NCI-H1048 (cell line): Measurements from ENCODE around the gene TAF6.
"Not testable (repeated sequence)": the region's sequence is repeated elsewhere in the genome, so short reads cannot be mapped to it uniquely, and the experiment has no call there.

ENCODE experiments used
- DNase-seq: peaks from one replicate; lab custom pipeline; 2025; lab: John Stamatoyannopoulos, UW

Gene TAF6

DNA sequence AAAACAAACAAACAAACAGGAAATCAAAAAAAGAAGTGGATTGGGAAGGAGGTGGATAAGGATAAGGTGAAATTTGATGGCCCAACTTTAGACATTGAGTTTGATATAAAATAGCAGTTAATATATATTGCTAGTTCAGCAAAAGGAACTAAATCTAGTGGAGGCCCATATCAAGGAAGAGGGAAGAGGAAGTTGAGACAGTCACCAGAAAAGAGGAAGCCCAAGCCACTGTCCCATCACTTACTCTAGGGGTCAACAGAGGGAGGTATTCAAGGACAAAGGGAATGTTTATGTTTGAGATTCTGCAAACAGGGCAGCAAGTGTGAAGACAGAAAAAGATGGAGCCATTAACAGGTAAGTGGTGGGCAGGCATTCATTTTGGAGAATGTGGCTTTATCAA, 33.2 kb upstream of the TAF6 start:
- DNase-seq: no peak

DNA sequence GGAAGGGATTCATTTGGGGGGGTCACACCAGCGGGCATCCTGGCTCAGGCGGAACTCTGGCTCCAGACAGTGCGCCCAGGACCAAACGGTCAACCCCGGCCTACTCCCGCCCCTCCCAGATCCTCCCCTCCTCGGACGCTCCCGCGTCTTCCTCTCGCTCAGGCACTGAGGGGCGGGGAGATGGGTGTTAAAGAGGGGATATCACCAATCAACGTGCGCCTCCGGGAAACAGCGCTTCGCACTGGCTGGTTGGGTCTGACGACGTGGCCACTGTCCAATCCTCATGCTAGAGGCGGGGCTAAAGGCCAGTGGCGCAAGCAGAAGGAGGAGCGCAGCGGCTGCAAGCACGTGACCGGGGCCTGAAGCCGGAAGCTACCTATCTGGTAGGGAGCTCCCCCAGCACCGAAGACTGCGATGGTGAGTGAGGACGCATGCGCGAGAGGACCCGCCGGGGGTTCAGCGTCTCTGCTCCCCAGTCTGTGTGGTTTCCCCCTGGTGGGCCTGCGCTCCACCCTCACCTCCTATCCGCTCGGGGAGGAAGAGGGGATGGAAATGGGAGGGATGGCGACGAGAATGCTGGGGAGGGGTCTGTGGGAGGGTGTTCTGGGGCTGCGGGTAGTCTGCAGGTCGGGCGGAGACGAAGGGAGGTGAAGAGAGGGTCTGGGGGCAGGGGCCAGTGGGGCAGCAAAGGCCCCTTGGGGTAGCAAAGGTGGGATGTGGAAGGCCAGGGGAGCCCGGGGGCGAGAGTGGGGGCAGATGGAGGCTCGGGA, 29.6 kb upstream of the TAF6 start, which contains the start of gene LAMTOR4:
Gene LAMTOR4 (plus strand): TSS at position 360 of the 770 bp plus-strand sequence. CDS start 55 bp downstream, at position 415.
- peak; percentile 97 for DNase-seq

DNA sequence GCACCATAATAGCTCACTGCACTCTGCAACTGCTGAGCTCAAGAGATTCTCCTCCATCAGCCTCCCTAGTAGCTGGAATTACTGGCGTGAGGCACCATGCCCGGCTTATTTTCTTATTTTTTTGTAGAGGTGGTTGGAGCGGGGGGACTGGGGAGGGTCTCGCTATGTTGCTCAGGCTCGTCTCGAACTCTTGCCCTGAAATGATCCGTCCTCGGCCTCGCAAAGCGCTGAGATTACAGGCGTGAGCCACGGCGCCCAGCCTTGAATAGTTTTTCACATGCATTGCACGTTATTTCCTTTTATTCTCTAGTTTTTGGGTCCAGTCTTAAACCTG, 29.0 kb upstream of the TAF6 start:
- no peak for DNase-seq

DNA sequence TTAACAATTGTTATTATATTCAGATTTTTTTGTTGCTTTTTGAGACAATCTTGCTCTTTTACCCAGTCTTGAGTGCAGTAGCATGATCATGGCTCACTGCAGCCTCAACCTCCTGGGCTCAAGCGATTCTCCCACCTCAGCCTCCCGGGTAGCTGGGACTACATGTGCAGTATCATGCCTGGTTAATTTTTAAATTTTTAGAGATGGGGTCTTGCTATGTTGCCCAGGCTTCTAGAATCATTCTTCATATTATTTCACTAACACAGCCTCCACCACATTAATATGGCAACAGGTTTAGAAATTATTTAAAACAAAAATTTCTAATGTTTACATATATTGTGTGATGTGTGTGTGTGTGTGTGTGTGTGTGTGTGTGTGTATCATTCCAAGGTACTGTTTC, 28.1 kb upstream of the TAF6 start:
- DNase-seq: no peak

DNA sequence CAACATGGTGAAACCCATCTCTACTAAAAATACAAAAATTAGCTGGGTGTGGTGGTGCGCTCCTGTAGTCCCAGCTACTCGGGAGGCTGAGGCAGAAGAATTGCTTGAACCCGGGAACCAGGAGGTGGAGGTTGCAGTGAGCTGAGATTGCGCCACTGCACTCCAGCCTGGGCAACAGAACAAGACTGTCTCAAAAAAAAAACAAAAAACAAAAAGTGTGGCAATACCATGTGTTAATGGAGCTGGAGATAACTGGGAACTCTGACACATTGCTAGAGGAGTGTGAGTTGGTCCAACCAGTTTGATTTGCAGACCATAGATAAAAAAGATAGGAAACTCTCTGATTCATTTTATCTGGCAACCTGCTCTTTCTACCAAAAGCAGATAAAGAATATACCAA, 27.2 kb upstream of the TAF6 start:
- not testable (repeated sequence) for DNase-seq

DNA sequence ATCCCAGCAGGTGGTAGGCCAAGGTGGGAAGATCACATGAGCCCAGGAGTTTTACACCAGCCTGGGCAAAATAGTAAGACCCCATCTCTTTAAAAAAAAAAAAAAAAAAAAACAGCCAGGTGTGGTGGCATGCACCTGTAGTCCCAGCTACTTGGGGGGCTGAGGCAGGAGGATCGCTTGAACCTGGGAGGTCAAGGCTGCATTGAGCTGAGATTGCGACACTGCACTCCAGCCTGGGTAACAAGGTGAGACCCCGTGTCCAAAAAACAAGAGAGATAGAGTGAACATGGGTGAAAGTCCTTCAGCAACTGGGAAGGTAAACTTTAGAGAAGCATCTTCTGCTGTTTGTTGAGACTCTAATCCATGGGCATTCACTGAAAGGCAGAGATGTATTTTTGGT, 23.3 kb upstream of the TAF6 start:
- DNase-seq: no peak

DNA sequence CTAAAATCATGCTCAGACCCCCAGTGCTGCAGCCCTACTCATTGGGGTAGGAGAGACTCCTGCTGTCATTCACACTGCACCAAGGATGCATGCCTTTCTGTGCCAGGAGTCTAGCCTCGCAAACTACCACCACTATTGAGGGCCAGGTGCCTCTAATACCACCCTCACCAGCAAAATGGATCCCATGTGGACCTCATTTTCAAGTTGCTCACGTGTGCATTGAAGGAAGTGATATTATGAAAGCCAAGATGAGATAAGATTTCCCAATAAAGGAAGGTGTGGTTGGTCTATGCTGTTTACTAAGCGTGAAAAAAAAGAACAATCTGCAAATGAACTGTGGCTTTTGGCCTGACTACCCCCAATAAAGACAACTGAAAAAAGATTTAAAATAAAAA, 22.4 kb upstream of the TAF6 start:
- DNase-seq: no peak

DNA sequence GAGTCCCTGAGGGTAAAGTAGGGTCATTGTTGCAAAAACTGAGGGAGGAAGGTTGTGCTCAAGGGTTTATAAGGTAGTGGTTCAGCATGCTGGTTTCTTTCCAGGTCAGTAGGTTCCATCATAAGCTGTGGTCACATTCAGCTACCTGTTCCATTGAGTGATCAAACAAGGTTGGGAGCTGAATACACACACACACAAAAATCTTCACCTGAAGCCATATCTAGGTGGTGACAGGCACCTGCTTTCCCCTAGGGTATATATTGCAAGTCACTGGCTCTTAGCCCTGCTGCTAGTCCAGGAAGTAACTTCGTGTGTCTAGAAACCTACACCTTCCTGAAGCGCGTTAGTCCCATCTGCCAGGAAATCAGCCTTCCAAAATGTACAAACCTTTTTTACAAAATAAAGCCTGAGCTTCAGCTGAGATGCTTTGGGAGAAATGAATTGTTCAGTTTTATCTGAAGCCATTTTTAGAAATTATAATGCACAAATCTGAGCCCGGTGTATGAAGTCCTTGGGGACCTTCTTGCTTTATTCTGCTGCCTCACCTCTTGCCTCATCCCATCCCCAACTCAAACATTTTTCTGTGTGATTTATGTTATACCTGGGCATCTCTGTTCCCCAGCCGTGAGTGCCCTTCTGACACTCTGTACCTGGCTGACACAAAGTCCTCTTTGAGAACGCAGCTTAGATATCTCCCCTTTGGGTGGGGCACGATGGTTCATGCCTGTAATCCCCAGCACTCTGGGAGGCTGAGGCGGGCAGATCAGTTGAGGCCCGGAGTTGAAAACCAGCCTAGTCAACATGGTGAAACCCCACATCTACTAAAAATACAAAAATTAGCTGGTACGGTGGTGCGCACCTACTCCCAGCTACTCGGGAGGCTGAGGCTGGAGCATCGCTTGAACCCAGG, 18.9 kb upstream of the TAF6 start:
- no peak for DNase-seq

DNA sequence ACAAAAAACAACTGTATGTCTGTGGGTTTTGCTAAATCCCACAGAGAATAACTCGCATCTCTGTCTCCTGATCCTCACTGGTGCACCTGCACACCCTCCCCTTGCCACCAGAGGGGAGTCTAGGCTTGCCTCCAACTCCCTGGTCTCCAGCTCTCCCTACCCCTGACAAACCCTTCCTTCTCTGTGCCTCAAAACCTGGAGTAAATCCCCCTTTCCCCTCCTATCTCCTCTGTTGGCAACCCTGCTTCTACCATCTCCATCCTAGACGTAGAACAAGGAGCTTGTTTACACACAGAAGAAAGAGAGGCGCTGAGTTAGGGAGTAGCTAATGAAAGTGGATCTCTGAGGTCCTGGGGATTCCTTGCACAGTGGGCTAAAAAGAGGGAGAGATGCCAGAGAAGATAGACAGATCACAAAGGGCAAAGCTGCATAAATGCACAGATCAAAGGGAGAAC, 13.6 kb upstream of the TAF6 start:
- no peak for DNase-seq

DNA sequence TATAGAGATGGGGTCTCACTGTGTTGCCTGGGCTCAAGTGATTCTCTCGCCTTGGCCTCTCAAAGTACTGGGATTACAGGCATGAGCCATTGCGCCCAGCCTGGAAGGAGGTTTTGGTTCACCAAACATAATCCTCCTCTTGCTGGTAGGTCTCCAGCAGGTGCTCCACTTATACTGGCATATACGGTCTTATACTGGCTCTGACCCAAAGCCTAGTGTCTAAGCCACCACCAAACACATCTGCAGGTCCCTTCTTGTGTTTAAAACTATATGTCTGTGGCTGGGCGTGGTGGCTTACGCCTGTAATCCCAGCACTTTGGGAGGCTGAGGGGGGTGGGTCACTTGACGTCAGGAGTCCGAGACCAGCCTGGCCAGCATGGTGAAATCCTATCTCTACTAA, 13.0 kb upstream of the TAF6 start:
- no peak for DNase-seq

DNA sequence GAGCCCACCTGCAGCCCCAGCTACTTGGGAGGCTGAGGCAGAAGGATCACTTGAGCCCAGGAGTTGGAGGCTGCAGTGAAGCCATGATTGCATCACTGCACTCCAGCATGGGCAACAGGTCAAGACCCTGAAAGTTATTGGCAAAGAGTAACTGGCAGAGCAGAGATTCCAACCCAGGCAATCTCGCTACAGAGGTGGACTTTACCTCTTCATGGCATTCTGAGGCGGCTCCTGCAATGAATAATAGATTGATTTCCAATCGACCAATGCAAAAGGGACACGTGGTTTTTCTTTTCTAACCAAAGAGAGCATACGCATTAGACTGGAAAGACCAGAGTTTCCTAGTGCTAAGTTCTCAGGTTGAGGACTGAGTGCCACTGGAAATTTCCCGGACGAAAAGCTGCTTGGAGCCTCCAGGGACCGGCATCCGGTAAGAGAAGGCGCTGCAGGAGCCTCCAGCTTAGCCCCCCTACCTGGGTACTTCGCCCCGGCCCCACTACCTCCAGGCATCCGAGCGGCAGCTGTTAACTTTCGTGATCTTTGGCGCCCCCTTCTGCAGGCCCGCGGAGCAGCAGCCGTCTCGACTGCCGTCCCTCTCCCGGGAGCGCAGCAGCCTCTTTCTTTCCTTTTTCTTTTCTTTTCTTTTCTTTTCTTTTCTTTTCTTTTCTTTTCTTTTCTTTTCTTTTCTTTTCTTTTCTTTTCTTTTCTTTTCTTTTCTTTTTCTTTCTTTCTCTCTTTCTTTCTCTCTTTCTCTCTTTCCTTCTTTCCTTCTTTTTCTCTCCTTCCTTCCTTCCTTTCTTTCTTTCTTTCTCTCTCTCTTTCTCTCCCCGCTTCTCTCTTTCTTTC, 11.7 kb upstream of the TAF6 start:
- DNase-seq: peak; percentile 20

DNA sequence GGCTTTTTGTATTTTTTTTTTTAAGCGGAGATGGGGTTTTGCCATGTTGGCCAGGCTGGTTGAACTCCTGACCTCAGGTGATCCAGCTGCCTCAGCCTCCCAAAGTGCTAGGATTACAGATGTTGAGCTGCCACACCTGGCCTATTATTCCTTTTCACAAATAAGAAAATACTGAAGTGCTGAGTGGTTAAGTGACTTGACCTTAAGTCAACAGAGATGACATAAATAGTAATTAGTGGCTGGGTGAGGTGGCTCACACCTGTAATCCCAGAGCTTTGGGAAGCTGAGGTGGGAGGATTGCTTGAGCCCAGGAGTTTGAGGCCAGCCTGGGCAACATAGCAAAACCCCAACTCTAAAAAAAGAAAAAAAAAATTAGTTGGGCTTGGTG, 11.1 kb upstream of the TAF6 start:
- DNase-seq: not testable (repeated sequence)

DNA sequence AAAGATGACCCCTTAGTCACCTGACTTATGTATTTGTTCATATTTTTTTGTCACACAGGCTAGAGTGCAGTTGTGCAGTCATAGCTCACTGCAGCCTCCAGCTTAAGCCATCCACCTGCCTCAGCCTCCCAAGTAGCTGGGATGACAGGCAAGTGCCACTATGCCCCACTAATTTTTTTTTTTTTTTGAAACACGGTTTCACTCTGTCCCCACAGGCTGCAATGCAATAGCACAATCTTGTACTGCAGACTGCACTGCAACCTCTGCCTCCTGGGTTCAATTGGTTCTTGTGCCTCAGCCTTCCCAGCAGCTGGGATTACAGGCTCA, 9.4 kb upstream of the TAF6 start:
- no peak for DNase-seq

DNA sequence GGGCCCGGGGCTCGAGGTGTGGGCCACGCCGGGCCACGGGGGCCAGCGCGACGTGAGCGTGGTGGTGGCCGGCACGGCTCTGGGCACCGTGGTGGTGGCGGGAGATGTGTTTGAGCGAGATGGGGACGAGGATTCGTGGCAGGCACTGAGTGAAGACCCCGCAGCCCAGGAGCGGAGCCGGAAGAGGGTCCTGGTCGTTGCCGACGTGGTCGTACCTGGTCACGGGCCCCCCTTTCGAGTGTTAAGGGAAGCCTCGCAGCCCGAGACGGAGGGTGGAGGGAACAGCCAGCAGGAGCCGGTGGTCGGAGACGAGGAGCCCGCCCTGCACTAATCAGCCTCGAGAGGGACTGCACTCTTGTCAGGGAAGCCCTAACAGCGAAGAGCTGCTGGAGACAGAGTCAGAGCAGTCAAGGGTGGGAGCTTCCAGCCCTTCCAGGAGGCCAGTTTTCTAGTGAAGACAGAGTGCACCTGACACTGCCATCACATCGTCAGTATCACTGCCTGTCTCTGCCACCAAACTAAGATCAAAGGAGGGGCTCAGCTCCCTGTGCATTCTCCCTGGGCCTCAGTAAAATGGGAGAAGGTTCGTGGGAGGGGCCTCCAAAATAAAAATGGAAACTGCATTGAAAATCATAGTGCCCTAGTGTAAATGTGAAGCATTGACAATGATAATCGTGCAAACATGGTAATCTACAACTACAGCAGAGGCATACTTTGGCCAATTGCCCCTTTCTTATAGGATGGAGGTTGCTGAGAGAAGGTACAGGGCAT, 8.9 kb upstream of the TAF6 start:
- no peak for DNase-seq

DNA sequence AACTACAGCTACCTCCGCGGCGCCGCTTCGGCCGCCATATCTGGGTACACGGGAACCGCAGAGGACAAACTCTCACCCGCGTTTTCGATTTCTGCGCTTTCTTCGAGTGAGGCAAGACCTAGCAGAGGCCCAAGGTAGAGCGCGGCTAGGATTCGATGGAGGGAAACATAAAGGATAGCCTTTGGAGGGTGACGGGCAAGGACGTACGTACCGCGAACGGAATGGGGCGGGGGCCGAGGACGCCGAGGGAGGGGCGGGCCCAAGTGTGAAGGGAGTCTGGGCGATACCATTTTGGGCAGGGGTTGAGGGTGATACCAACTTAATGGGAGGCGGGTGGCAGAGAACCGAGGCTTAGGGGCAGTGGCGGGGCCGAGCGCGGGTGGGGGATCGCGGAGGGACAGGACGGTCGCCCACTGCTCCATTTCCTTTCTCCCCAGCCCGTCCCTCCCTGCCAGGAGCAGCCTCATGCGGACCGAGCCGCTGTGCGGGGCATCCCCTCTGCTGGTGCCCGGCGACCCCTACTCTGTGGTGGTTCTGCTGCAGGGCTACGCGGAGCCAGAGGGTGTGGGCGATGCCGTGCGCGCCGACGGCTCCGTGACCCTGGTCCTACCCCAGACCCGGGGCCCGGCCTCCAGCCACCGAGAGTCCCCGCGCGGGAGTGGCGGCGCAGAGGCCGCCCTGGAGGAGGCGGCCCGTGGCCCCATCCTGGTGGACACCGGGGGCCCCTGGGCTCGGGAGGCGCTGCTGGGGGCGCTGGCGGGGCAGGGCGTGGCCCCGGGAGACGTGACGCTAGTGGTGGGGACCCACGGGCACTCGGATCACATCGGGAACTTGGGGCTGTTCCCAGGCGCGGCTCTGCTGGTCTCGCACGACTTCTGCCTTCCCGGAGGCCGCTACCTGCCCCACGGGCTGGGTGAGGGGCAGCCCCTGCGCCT, 8.0 kb upstream of the TAF6 start, which contains the start of gene MBLAC1:
Gene MBLAC1 (plus strand): TSS at position 37 of the 935 bp plus-strand sequence. CDS start 429 bp downstream, at position 466.
- DNase-seq: peak; percentile 80

DNA sequence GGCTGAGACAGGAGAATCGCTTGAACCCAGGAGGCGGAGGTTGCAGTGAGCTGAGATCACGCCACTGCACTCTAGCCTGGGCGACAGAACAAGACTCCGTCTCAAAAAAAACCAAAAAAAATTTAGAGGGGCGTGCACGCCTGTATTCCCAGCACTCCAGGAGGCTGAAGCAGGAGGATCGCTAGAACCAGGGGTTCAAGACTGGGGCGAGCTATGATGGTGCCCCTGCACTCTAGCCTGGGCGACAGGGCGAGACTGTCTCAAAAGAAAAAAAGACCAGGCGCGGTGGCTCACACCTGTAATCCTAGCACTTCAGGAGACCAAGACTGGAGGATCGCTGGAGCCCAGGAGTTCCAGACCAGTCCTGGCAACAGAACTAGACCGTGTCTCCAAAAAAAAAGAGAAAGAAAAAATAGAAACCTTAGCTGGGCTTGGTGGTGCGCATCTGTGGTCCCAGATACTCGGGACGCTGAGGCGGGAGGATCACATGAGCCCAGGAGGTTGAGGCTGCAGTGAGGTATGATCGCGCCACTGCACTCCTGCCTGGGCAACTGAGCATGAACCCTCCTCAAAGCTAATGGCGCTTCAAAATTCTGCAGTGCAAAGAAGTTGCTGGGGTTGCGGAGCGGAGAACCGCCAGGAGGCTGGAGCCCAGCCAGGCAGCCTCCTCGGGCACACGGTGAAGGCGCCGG, 7.2 kb upstream of the TAF6 start:
- no peak for DNase-seq

DNA sequence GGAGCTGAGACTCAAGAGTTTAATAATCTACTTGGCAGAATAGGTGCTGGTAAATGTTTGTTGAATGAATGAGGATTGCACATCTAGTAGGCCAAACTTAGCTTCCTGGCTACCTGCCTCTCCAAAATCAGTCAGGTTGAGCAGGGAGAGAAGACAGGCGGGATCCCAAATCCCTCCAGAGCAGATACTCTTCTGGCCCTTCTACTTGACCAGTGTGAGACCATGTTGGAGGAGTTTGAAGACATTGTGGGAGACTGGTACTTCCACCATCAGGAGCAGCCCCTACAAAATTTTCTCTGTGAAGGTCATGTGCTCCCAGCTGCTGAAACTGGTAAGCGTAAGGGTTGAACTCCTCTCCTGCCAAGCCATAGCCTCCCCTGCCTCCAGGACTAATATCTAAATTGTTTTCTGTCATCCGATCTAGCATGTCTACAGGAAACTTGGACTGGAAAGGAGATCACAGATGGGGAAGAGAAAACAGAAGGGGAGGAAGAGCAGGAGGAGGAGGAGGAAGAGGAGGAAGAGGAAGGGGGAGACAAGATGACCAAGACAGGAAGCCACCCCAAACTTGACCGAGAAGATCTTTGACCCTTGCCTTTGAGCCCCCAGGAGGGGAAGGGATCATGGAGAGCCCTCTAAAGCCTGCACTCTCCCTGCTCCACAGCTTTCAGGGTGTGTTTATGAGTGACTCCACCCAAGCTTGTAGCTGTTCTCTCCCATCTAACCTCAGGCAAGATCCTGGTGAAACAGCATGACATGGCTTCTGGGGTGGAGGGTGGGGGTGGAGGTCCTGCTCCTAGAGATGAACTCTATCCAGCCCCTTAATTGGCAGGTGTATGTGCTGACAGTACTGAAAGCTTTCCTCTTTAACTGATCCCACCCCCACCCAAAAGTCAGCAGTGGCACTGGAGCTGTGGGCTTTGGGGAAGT, 5.4 kb upstream of the TAF6 start:
- DNase-seq: no peak

DNA sequence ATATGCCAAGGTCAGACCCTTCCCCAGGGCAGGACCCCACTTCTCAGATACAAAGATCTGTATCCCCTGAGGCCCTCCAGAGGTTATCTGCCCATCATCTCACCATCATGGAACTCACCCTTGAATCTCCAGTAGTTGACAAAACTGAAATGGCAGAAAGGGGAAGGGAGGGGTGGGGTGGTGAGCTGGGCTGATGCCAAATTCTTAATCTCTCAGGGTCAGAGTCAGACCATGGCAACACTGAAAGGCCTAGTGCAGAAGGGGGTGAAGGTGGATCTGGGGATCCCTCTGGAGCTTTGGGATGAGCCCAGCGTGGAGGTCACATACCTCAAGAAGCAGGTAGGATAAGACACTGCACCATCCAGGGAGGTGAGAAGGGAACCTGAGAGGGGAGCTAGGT, 3.4 kb upstream of the TAF6 start:
- DNase-seq: no peak

DNA sequence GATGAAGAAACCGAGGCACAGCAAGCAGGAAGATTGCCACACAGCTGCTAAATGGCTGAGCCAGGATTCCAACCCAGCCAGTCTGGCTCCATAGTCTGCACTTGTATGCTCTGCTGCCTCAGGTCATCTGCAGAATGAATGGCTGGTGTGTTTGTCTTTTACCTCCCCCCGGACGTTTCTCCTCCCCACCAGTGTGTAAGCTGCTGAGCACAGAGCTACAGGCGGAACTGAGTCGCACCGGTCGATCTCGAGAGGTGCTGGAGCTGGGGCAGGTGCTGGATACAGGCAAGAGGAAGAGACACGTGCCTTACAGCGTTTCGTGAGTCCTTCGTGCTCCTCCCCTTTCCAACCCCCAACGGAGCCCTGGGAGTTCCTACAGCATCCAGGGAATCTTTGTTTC, 2.9 kb upstream of the TAF6 start:
- DNase-seq: no peak
